CD14-positive monocyte (primary cell): ENCODE data around the gene TTLL12. TPM values are rescaled to one million over a fixed set of nuclear protein-coding genes. Genes with fewer than 3 reads are reported as not detected.

Experiments used
- DNase-seq, 3 donors: peaks; one replicate each; pipeline ENCODE4 v3.0.0-alpha.2; 2011 to 2022
- H2AFZ ChIP-seq: 2 replicates; pipeline ENCODE4 v1.6.0; 2012; ENCODE audit warnings: mild to moderate bottlenecking, low read depth, low read length, inconsistent platforms; ENCODE audit not compliant: insufficient read depth, poor library complexity, severe bottlenecking
- H3K27ac ChIP-seq, 2 donors: 1 replicate in 1 of 2; 2 replicates in 1 of 2; pipeline ENCODE4 v1.5.1; 2012 to 2013; ENCODE audit warnings: low read length in 2 of 2, control low read depth in 1 of 2, inconsistent platforms in 1 of 2, low read depth in 1 of 2, mild to moderate bottlenecking in 1 of 2
- H3K27me3 ChIP-seq, 2 donors: one replicate each; pipeline versions ENCODE4 v1.6.0 to v1.6.1; 2011 to 2013; ENCODE audit warnings: low read length in 2 of 2; ENCODE audit not compliant: control insufficient read depth in 2 of 2, insufficient read depth in 2 of 2
- H3K36me3 ChIP-seq, 2 donors: replicated peaks in 1 of 2; 1 replicate in 1 of 2; 2 replicates in 1 of 2; pipeline versions ENCODE4 v1.5.1 to v1.6.1; 2012 to 2013; ENCODE audit warnings: low read length in 2 of 2, control low read depth in 1 of 2, inconsistent platforms in 1 of 2, mild to moderate bottlenecking in 1 of 2; ENCODE audit not compliant: insufficient read depth in 2 of 2, control insufficient read depth in 1 of 2
- H3K4me1 ChIP-seq, 2 donors: 1 replicate in 1 of 2; 2 replicates in 1 of 2; pipeline versions ENCODE4 v1.5.1 to v1.6.1; 2012 to 2013; ENCODE audit warnings: low read length in 2 of 2, control low read depth in 1 of 2, inconsistent platforms in 1 of 2, mild to moderate bottlenecking in 1 of 2, moderate library complexity in 1 of 2; ENCODE audit not compliant: insufficient read depth in 2 of 2, control insufficient read depth in 1 of 2
- H3K4me2 ChIP-seq: replicated peaks from 2 replicates; pipeline ENCODE3; 2012; ENCODE audit warnings: low read length, moderate library complexity, mild to moderate bottlenecking; ENCODE audit not compliant: poor library complexity, severe bottlenecking; ENCODE audit errors: extremely low read depth
- H3K4me3 ChIP-seq, 3 experiments: fragments of 200-600 bp in 1 of 3; sonication (generic) in 1 of 3; replicated peaks in 1 of 3; 1 replicate in 2 of 3; 2 replicates in 1 of 3; pipeline ENCODE4 v1.5.1; 2011 to 2013; ENCODE audit warnings: low read length in 3 of 3, mild to moderate bottlenecking in 3 of 3, control low read depth in 2 of 3, low read depth in 2 of 3, inconsistent platforms in 1 of 3, moderate library complexity in 1 of 3
- H3K79me2 ChIP-seq: 2 replicates; pipeline ENCODE4 v1.6.0; 2012; ENCODE audit warnings: mild to moderate bottlenecking, control low read depth, inconsistent platforms, low read length, moderate library complexity; ENCODE audit not compliant: insufficient read depth
- H3K9ac ChIP-seq: 2 replicates; pipeline ENCODE4 v1.6.0; 2017; ENCODE audit warnings: low read length, mild to moderate bottlenecking; ENCODE audit not compliant: insufficient read depth, poor library complexity, severe bottlenecking
- H3K9me3 ChIP-seq, 2 donors: replicated peaks in 1 of 2; 1 replicate in 1 of 2; 2 replicates in 1 of 2; pipeline versions ENCODE4 v1.5.1 to v1.6.1; 2012 to 2013; ENCODE audit warnings: low read length in 2 of 2, control low read depth in 1 of 2; ENCODE audit not compliant: control insufficient read depth in 1 of 2, insufficient read depth in 1 of 2
- H4K20me1 ChIP-seq: 2 replicates; pipeline ENCODE4 v1.6.0; 2012; ENCODE audit warnings: mild to moderate bottlenecking, low read length, control low read depth, moderate library complexity; ENCODE audit not compliant: insufficient read depth
- H3K27ac Mint-ChIP-seq, 7 donors: one replicate each; pipeline ENCODE4 v1.8.0; 2020; ENCODE audit warnings: mild to moderate bottlenecking in 7 of 7, mixed read lengths in 7 of 7, moderate library complexity in 6 of 7, inconsistent platforms in 2 of 7
- H3K27me3 Mint-ChIP-seq, 3 donors: one replicate each; pipeline ENCODE4 v1.8.0; 2021 to 2022; ENCODE audit warnings: low read depth in 3 of 3, mild to moderate bottlenecking in 3 of 3, mixed read lengths in 3 of 3, moderate library complexity in 3 of 3, inconsistent platforms in 1 of 3
- H3K36me3 Mint-ChIP-seq, 2 donors: one replicate each; pipeline ENCODE4 v1.8.0; 2020; ENCODE audit warnings: mixed read lengths in 2 of 2, inconsistent platforms in 1 of 2, mild to moderate bottlenecking in 1 of 2
- H3K4me1 Mint-ChIP-seq: one replicate; pipeline ENCODE4 v1.8.0; 2020; ENCODE audit warnings: mild to moderate bottlenecking, mixed read lengths
- H3K4me3 Mint-ChIP-seq, 2 donors: one replicate each; pipeline ENCODE4 v1.8.0; 2020; ENCODE audit warnings: mild to moderate bottlenecking in 2 of 2, mixed read lengths in 2 of 2, moderate library complexity in 1 of 2
- H3K9me3 Mint-ChIP-seq, 7 donors: one replicate each; pipeline ENCODE4 v1.8.0; 2020 to 2022; ENCODE audit warnings: mixed read lengths in 7 of 7, mild to moderate bottlenecking in 6 of 7, moderate library complexity in 6 of 7, inconsistent platforms in 2 of 7
- CTCF ChIP-seq: fragments of 200-600 bp; IDR thresholded peaks from one replicate; pipeline ENCODE4 v1.8.0; 2022; ENCODE audit warnings: antibody characterized with exemption, mild to moderate bottlenecking
- WGBS: methylation state at CpG from one replicate; pipeline ENCODE4 v1.1.5; 2013; ENCODE audit warnings: missing lambda C conversion rate; ENCODE audit not compliant: insufficient coverage; 5-methylcytosine and 5-hydroxymethylcytosine counted together
- intact Hi-C, 2 donors: fragments of 100-400 bp; cut with micrococcal nuclease; formaldehyde crosslinking; loops; one replicate each; pipeline versions ENCODE4 v1.15.0 to v1.15.1; 2023
- polyA plus RNA-seq, 3 donors: library from polyadenylated mRNA; depleted of rRNA in 1 of 3; unstranded in 2 of 3; stranded (reverse) in 1 of 3; fragments of 300-500 nt in 2 of 3; fragments of >200 nt in 1 of 3; fragmentation: Illumina TruSeq in 2 of 3; gene quantifications; 1 replicate in 2 of 3; 2 replicates in 1 of 3; pipeline ENCODE4 v1.2.3, GENCODE V29; 2012 to 2021

TTLL12 gene
- polyA plus RNA-seq, 3 donors = 9.5 to 16.6 (median 16.5) TPM

GRCh38 chr22:43226377-43227238 is 39.7 kb upstream of the TTLL12 start:
- peaks cover 0 to 1% (median 0%) of the 10 kb centered on the region in 7 donors for H3K9me3 Mint-ChIP-seq
- no peak for DNase-seq
- peaks cover 5% of the 10 kb centered on the region for H3K4me1 Mint-ChIP-seq
- no peaks in the 10 kb centered on the region for H3K4me1 ChIP-seq
- H3K4me3 ChIP-seq = no peak overlapping the region
- H3K4me3 Mint-ChIP-seq = no peak overlapping the region
- peaks cover under 1 to 3% (median 3%) of the 10 kb centered on the region in 3 donors for H3K27me3 Mint-ChIP-seq
- no peak overlapping the region for H3K27ac ChIP-seq
- H2AFZ ChIP-seq = no peak overlapping the region
- H3K36me3 ChIP-seq = no peaks in the 10 kb centered on the region
- H3K79me2 ChIP-seq = no peaks in the 10 kb centered on the region
- H3K27me3 ChIP-seq = no peaks in the 10 kb centered on the region
- H3K9ac ChIP-seq = no peak overlapping the region
- 87% methylated on average over 8 of the region's 19 CpGs for WGBS
- no peak overlapping the region for H3K4me2 ChIP-seq
- H3K27ac Mint-ChIP-seq = no peak overlapping the region
- no peaks in the 10 kb centered on the region for H3K9me3 ChIP-seq
- H4K20me1 ChIP-seq = no peaks in the 10 kb centered on the region
- intact Hi-C loops = no loop called here
- no peaks in the 10 kb centered on the region for H3K36me3 Mint-ChIP-seq
- no peak for TF ChIP-seq CTCF

- DNase-seq = no peak
- H3K9ac ChIP-seq = no peak overlapping the region
- intact Hi-C loops = no loop called here
- H3K4me3 Mint-ChIP-seq = no peak overlapping the region
- no peak overlapping the region for H2AFZ ChIP-seq
- no peak overlapping the region for H3K27ac Mint-ChIP-seq
- H3K4me3 ChIP-seq = no peak overlapping the region
- no peaks in the 10 kb centered on the region for H3K4me1 ChIP-seq
- no peaks in the 10 kb centered on the region for H3K9me3 ChIP-seq
- peaks cover 0 to 3% (median 0%) of the 10 kb centered on the region in 3 donors for H3K27me3 Mint-ChIP-seq
- no peaks in the 10 kb centered on the region for H3K36me3 ChIP-seq
- TF ChIP-seq CTCF = no peak
- H3K4me1 Mint-ChIP-seq = no peaks in the 10 kb centered on the region
- H3K79me2 ChIP-seq = no peaks in the 10 kb centered on the region
- H3K4me2 ChIP-seq = no peak overlapping the region
- no peak overlapping the region for H3K27ac ChIP-seq
- no peaks in the 10 kb centered on the region for H3K9me3 Mint-ChIP-seq
- H3K36me3 Mint-ChIP-seq = no peaks in the 10 kb centered on the region
- no peaks in the 10 kb centered on the region for H4K20me1 ChIP-seq
- H3K27me3 ChIP-seq = no peaks in the 10 kb centered on the region
- WGBS = 96% methylated on average over 7 of the region's 8 CpGs
Observed at GRCh38 chr22:43225609-43226008, 38.7 kb upstream of the TTLL12 start.
